WTC11 (cell line): ENCODE results near the gene TRAPPC8.

Experiments
- CBFB ChIP-seq: sonication (generic); formaldehyde crosslinking; IDR thresholded peaks from 2 replicates; pipeline ENCODE4 v1.8.1; 2022; ENCODE audit warnings: mild to moderate bottlenecking, low read depth, missing genetic modification reagents
- CDX4 ChIP-seq: fragments of 250-450 bp; sonication (Bioruptor Pico); IDR thresholded peaks from 2 replicates; pipeline ENCODE4 v1.9.0; 2021; ENCODE audit warnings: moderate library complexity, mild to moderate bottlenecking, inconsistent platforms, borderline replicate concordance
- CTCF ChIP-seq: fragments of 200-600 bp; IDR thresholded peaks from 2 replicates; pipeline ENCODE4 v1.8.0; 2022; ENCODE audit warnings: antibody characterized with exemption
- ESRRA ChIP-seq: sonication (generic); formaldehyde crosslinking; IDR thresholded peaks from 2 replicates; pipeline ENCODE4 v1.8.1; 2022; ENCODE audit warnings: mild to moderate bottlenecking, missing genetic modification reagents, borderline replicate concordance
- NFE2L1 ChIP-seq: sonication (generic); formaldehyde crosslinking; IDR thresholded peaks from 2 replicates; pipeline ENCODE4 v1.8.1; 2023; ENCODE audit warnings: missing genetic modification reagents
- NFYB ChIP-seq: sonication (generic); formaldehyde crosslinking; conservative IDR thresholded peaks from 2 replicates; pipeline ENCODE4 v1.8.0; 2022; ENCODE audit warnings: low read depth, missing genetic modification reagents
- ZNF138 ChIP-seq: sonication (generic); formaldehyde crosslinking; conservative IDR thresholded peaks from 2 replicates; pipeline ENCODE4 v1.8.1; 2022; ENCODE audit warnings: mild to moderate bottlenecking, moderate library complexity, missing genetic modification reagents
- ZNF263 ChIP-seq: sonication (generic); formaldehyde crosslinking; IDR thresholded peaks from 2 replicates; pipeline ENCODE4 v1.8.1; 2022; ENCODE audit warnings: low read depth, mild to moderate bottlenecking, moderate library complexity, missing genetic modification reagents

DNA sequence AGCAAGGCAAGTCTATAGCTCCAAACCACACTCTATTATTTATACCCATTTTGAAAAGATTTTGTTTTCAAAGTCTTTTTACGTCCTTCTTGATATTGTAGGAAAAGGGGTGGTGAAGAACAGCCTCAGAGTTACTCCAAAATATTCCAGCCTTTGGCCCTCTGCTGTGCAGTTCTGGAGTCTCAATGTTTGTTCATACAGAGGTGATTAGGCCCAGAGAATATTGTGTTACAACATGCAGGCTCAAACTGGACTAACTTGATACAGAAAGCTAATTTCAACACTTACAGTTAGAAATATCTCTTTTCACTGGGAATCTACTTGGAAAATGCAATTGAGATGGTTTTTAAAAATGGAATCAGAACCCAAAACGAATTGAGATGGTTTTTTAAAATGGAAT lies 141.8 kb downstream of the TRAPPC8 start:
- no peak for TF ChIP-seq ZNF138 (CRISPR knock-in tag)
- no peak for TF ChIP-seq ZNF263 (CRISPR knock-in tag)
- no peak for TF ChIP-seq NFYB (CRISPR knock-in tag)
- no peak for TF ChIP-seq CTCF
- no peak for TF ChIP-seq CBFB
- no peak for TF ChIP-seq NFE2L1 (CRISPR knock-in tag)
- no peak for TF ChIP-seq CDX4 (CRISPR knock-in tag)
- no peak for TF ChIP-seq ESRRA (CRISPR knock-in tag)
